Measurements from ENCODE around the gene CTDSPL. TPM values are rescaled to one million over a fixed set of nuclear protein-coding genes. Genes with fewer than 3 reads are reported as not detected.

CTDSPL gene
- total RNA-seq, 4 donors from 2014 or later = 39.8 to 105 (median 56.2) TPM

DNA sequence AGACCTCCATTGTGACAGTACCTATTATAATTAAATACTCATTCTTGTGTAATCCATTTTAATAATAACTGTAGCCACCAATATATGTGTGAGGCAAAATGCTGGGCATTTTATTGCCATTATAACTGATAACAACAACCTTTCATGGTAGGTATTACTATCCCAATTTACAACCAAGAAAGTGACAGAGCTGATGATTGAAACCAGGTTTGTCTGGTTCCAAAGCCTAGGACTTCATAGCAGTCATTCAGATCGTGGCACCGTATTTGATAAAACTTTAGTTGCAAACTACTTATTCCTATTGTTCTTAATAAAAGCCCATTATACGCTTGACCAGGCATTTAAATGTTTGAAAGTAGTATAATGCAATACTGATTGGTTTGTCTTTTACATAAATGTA lies 102.5 kb downstream of the CTDSPL start:
- TF ChIP-seq, protein P1, sequence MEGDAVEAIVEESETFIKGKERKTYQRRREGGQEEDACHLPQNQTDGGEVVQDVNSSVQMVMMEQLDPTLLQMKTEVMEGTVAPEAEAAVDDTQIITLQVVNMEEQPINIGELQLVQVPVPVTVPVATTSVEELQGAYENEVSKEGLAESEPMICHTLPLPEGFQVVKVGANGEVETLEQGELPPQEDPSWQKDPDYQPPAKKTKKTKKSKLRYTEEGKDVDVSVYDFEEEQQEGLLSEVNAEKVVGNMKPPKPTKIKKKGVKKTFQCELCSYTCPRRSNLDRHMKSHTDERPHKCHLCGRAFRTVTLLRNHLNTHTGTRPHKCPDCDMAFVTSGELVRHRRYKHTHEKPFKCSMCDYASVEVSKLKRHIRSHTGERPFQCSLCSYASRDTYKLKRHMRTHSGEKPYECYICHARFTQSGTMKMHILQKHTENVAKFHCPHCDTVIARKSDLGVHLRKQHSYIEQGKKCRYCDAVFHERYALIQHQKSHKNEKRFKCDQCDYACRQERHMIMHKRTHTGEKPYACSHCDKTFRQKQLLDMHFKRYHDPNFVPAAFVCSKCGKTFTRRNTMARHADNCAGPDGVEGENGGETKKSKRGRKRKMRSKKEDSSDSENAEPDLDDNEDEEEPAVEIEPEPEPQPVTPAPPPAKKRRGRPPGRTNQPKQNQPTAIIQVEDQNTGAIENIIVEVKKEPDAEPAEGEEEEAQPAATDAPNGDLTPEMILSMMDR (IDR thresholded peaks at IDR 0.05) = no peak
- TF ChIP-seq POLR2AphosphoS5 (IDR thresholded peaks at IDR 0.05) (no peak), POLR2A (IDR thresholded peaks at IDR 0.05) (no peak), EP300 (IDR thresholded peaks at IDR 0.05; ENCODE audit: low read depth) (no peak)
- Histone ChIP-seq H3K4me3 (no peak overlapping the region), H3K9me3 (no peaks in the 10 kb centered on the region), H3K27ac (peak overlapping the region; percentile 42 to 83 (median 79)), H3K27me3 (no peaks in the 10 kb centered on the region), H3K4me1 (peaks cover 13 to 59% (median 41%) of the 10 kb centered on the region in 4 donors), H3K36me3 (no peaks in the 10 kb centered on the region)
- 48 to 64% methylated on average over 3 of the region's 3 CpGs for WGBS, 2 donors (ENCODE audit: low coverage in 1 of 2)
- in situ Hi-C loops (cut with MboI; ENCODE audit: low pct_ligation_motif_present in 1 of 4, low pct_unique_long_range_greater_than_20kb in 1 of 4, low sequenced_read_pairs in 3 of 4) (loop anchor here in 3 of 4 donors (5.0 to 10.0 kb wide), 2 partner anchors 107 to 109 kb away; no protein-coding TSS in a partner anchor), intact Hi-C loops (cut with DNase I; ENCODE audit: low total_unique reads) (no loop called here)
- no peak for DNase-seq

DNA sequence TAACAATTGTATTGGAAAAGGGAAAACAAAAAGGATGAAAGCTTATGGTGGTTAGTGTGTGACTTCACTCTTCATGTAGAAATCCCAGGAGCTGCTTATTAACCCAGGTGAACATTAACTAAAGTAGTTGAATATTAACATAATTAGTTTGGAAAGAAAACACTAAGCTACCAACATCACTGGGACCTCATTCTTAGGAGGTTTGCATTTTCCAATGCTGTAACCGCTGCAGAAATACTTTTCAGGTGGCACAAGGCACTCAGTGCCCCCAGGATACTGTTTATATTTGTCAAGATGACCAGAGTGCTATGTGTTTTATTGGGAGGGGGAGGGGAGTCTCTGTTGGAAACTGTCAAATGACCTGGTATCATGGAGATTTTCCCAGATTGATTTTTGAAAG lies 103.0 kb downstream of the CTDSPL start:
- H3K4me3 ChIP-seq = no peak overlapping the region
- intact Hi-C loops (cut with DNase I; ENCODE audit: low total_unique reads) (no loop called here), in situ Hi-C loops (cut with MboI; ENCODE audit: low pct_ligation_motif_present in 1 of 4, low pct_unique_long_range_greater_than_20kb in 1 of 4, low sequenced_read_pairs in 3 of 4) (loop anchor here (5.0 to 10.0 kb wide), 2 partner anchors 107 to 110 kb away; no protein-coding TSS in a partner anchor)
- 50 to 55% methylated on average over 1 of the region's 1 CpG for WGBS, 2 donors (ENCODE audit: low coverage in 1 of 2)
- H3K36me3 ChIP-seq = no peaks in the 10 kb centered on the region
- H3K9me3 ChIP-seq = no peaks in the 10 kb centered on the region
- TF ChIP-seq EP300 (IDR thresholded peaks at IDR 0.05; ENCODE audit: low read depth) = no peak
- no peak for TF ChIP-seq POLR2AphosphoS5 (IDR thresholded peaks at IDR 0.05)
- TF ChIP-seq POLR2A (IDR thresholded peaks at IDR 0.05) = no peak
- TF ChIP-seq, protein P1 (IDR thresholded peaks at IDR 0.05) = no peak
- peaks cover 13 to 59% (median 41%) of the 10 kb centered on the region in 4 donors for H3K4me1 ChIP-seq
- H3K27ac ChIP-seq = peak overlapping the region; percentile 42 to 83 (median 79)
- no peak for DNase-seq
- H3K27me3 ChIP-seq = no peaks in the 10 kb centered on the region

DNA sequence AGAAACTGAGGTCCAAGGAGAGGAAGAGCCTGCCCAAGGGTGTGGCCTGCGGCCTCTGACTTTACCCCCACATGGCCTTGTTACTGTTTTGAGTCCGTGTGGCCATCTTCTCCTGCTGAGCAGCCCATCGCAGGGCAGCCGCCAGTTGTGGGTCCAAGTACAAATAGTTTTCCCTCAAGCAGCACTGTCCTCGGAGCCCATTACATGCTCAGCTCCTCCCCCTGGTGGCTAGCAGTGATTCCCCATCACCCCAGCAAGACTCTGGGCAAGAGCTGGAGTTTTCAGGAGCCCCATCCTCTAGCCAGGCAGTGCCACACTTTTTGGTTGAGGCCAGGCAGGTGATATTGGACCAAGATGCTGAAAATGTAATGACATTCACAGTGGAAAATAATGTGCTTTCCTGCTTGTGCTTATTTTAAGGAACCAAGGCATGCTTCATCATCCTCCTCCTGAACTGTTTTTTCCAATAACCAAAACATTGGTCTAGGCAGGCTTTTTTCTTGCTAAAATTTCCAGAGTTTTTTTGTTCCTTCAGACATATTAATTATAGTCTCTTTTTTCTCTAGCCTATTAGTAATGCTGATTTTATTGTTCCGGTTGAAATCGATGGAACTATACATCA lies 105.7 kb downstream of the CTDSPL start:
- TF ChIP-seq POLR2A (IDR thresholded peaks at IDR 0.05) = no peak
- TF ChIP-seq, protein P1 (IDR thresholded peaks at IDR 0.05) = peak; percentile 79 to 91 (median 84)
- intact Hi-C loops (cut with DNase I; ENCODE audit: low total_unique reads) = loop anchor here (1.0 kb wide), 1 partner anchor 112 kb away; no protein-coding TSS in a partner anchor
- H3K36me3 ChIP-seq = no peaks in the 10 kb centered on the region
- 43 to 93% methylated on average over 2 to 7 of the region's 7 CpGs for WGBS, 2 donors (ENCODE audit: low coverage in 1 of 2)
- in situ Hi-C loops (cut with MboI; ENCODE audit: low pct_ligation_motif_present in 1 of 4, low pct_unique_long_range_greater_than_20kb in 1 of 4, low sequenced_read_pairs in 3 of 4) = loop anchor here in 2 of 4 donors (5.0 to 10.0 kb wide), 2 partner anchors 110 to 113 kb away; no protein-coding TSS in a partner anchor
- H3K9me3 ChIP-seq = no peaks in the 10 kb centered on the region
- peaks cover 6 to 40% (median 25%) of the 10 kb centered on the region in 4 donors for H3K4me1 ChIP-seq
- no peak overlapping the region for H3K4me3 ChIP-seq
- no peaks in the 10 kb centered on the region for H3K27me3 ChIP-seq
- no peak overlapping the region for H3K27ac ChIP-seq
- DNase-seq = peak; percentile 82

DNA sequence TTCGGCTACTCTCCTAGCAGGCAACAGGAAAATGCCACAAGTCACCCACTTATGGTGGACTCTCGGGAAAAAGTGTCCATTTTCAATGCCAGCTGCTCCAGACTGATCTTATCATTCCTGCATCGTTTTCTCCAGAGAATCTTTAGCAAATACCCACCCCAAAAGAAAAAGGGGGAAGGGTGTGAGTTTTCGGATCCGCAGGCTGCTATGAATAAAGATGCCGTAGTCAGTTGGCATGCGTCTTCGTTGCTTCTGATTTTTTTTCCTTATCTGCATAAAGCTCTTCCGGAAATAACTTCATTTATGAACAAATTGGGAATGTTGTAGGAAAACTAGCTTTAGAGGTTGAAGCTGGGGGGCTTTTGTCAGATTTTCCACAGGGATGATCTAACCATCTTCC lies 106.5 kb downstream of the CTDSPL start:
- no peaks in the 10 kb centered on the region for H3K9me3 ChIP-seq
- intact Hi-C loops (cut with DNase I; ENCODE audit: low total_unique reads) = no loop called here
- no peak for TF ChIP-seq EP300 (IDR thresholded peaks at IDR 0.05; ENCODE audit: low read depth)
- no peak for TF ChIP-seq POLR2A (IDR thresholded peaks at IDR 0.05)
- no peak for TF ChIP-seq POLR2AphosphoS5 (IDR thresholded peaks at IDR 0.05)
- TF ChIP-seq, protein P1 (IDR thresholded peaks at IDR 0.05) = no peak
- no peaks in the 10 kb centered on the region for H3K36me3 ChIP-seq
- H3K4me1 ChIP-seq = peaks cover 0 to 32% (median 19%) of the 10 kb centered on the region in 4 donors
- H3K27me3 ChIP-seq = no peaks in the 10 kb centered on the region
- WGBS, 2 donors (ENCODE audit: low coverage in 1 of 2) = 89 to 91% methylated on average over 9 of the region's 9 CpGs
- no peak for DNase-seq
- no peak overlapping the region for H3K27ac ChIP-seq
- H3K4me3 ChIP-seq = no peak overlapping the region
- in situ Hi-C loops (cut with MboI; ENCODE audit: low pct_ligation_motif_present in 1 of 4, low pct_unique_long_range_greater_than_20kb in 1 of 4, low sequenced_read_pairs in 3 of 4) = loop anchor here in 2 of 4 donors (5.0 to 10.0 kb wide), 2 partner anchors 111 to 113 kb away; no protein-coding TSS in a partner anchor
